K562 (cell line): ENCODE data around the gene CTSZ. TPM values are rescaled to one million over a fixed set of nuclear protein-coding genes. Genes with fewer than 3 reads are reported as not detected.
A peak's percentile ranks its signal among the peaks of the same experiment; 100 is the strongest.

ENCODE experiments used
- CHD1 ChIP-seq: fragments of 200-600 bp; sonication (generic); IDR thresholded peaks from one replicate; pipeline ENCODE4 v1.6.1; 2012; ENCODE audit warnings: mild to moderate bottlenecking, moderate library complexity, low read length, inconsistent platforms
- EP400 ChIP-seq: fragments of 450-650 bp; IDR thresholded peaks from 2 replicates; pipeline ENCODE4 v1.6.1; 2017; ENCODE audit warnings: antibody characterized with exemption, mild to moderate bottlenecking, moderate library complexity
- FOSL1 ChIP-seq: fragments of 200-800 bp; sonication (Bioruptor generic); conservative IDR thresholded peaks from 2 replicates; pipeline ENCODE4 v1.6.1; 2016; ENCODE audit warnings: missing genetic modification characterization, missing compliant biosample characterization
- MEF2A ChIP-seq: IDR thresholded peaks from 2 replicates; pipeline ENCODE4 v1.6.1; 2011; ENCODE audit warnings: low read depth, mild to moderate bottlenecking, low read length, moderate library complexity; ENCODE audit not compliant: control insufficient read depth
- SMARCC2 ChIP-seq: fragments of 450-650 bp; IDR thresholded peaks from 2 replicates; pipeline ENCODE4 v1.6.1; 2017; ENCODE audit warnings: antibody characterized with exemption, moderate library complexity, mild to moderate bottlenecking, low read depth
- TEAD1 ChIP-seq, 2 experiments: fragments of 450-650 bp in 1 of 2; sonication (generic) in 1 of 2; formaldehyde crosslinking; IDR thresholded peaks; 2 replicates each; pipeline versions ENCODE4 v1.4.0 to v1.8.0; 2020 to 2022; ENCODE audit warnings: mild to moderate bottlenecking in 2 of 2, missing genetic modification reagents in 1 of 2
- ZC3H8 ChIP-seq: fragments of 450-650 bp; IDR thresholded peaks from 2 replicates; pipeline ENCODE4 v1.6.1; 2017
- polyA plus RNA-seq, 8 experiments: library from polyadenylated mRNA; depleted of rRNA in 4 of 8; stranded (reverse) in 5 of 8; unstranded in 3 of 8; fragments of >200 nt; fragmentation: Nextera tagmentation in 2 of 8; fragmentation: Illumina TruSeq in 1 of 8; extraction: Ambion mirVana in 2 of 8; extraction: Trizol in 1 of 8; gene quantifications; 2 replicates each; pipeline versions ENCODE4 v1.2.1 to v1.2.3, GENCODE V29; 2011 to 2014; ENCODE audit warnings: inconsistent platforms in 1 of 8, missing spikeins in 1 of 8
- total RNA-seq, 7 experiments: library from RNA; depleted of rRNA in 6 of 7; stranded (reverse); fragments of >200 nt in 6 of 7; fragmentation: Illumina TruSeq in 2 of 7; extraction: Trizol in 2 of 7; gene quantifications; 2 replicates each; pipeline versions ENCODE4 v1.2.1 to v1.2.3, GENCODE V29; 2011 to 2021; ENCODE audit warnings: low replicate concordance in 1 of 7
- TF ChIP-seq, protein P1 (sequence below): fragments of 450-650 bp; IDR thresholded peaks from 2 replicates; pipeline ENCODE4 v1.7.1; 2018; ENCODE audit warnings: mild to moderate bottlenecking, low read depth; ENCODE audit not compliant: partially characterized antibody
- TF ChIP-seq, protein P2 (sequence below): fragments of 450-650 bp; IDR thresholded peaks from 2 replicates; pipeline ENCODE4 v1.6.1; 2018; ENCODE audit not compliant: partially characterized antibody
- TF ChIP-seq, protein P3 (sequence below): sonication (generic); formaldehyde crosslinking; IDR thresholded peaks from 2 replicates; pipeline ENCODE4 v1.8.1; 2023; ENCODE audit warnings: mild to moderate bottlenecking, missing genetic modification reagents
- TF ChIP-seq, protein P4 (sequence below): sonication (generic); formaldehyde crosslinking; IDR thresholded peaks from 2 replicates; pipeline ENCODE4 v1.4.0; 2020; ENCODE audit warnings: mild to moderate bottlenecking, missing genetic modification reagents

CTSZ gene
- total and polyA plus RNA-seq, 9 of the 15 experiments (the other 6 are each of a cell fraction or from before 2014, with no cell fraction given): 1.6 to 143 (median 82.8) TPM

DNA sequence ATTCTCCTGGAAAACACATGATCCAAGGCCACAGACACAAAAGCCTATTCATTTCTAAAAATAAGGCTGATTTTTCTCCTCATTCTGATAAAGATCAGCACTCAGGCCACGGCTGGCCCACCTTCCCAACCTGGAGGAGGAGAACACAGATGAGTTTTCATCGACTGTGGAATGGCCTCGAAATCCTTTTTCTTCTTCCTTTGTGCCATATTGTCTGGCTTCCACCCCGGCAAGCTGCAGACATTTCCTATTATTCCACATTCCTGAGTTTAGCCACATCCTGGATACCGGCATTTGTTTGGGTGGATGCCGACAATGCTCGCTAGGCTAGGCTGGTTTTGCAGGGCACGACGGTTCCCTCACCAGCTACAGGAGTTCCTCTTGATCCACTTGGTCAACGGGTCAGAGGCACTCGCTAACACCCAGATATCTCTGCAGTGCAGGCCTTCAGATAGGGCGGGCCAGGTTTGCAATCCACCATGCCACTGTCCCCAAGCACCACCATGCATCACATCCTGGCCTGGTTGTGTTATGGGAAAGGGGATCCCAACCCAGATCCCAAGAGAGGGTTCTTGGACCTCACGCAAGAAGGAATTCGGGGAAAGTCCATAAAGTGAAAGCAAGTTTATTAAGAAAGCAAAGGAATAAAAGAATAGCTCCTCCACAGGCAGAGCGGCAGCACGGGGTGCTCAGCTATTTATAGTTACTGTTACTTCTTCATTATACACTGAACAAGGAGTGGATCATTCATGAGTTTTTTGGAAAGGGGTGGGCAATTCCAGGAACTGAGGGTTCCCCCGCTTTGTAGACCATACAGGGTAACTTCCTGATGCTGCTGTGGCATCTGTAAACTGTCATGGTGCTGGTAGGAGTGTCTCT lies 4.2 kb upstream of the CTSZ start (continued):
- no peak for TF ChIP-seq TEAD1 (CRISPR knock-in tag; IDR thresholded peaks at IDR 0.05)
- TF ChIP-seq, protein P1, sequence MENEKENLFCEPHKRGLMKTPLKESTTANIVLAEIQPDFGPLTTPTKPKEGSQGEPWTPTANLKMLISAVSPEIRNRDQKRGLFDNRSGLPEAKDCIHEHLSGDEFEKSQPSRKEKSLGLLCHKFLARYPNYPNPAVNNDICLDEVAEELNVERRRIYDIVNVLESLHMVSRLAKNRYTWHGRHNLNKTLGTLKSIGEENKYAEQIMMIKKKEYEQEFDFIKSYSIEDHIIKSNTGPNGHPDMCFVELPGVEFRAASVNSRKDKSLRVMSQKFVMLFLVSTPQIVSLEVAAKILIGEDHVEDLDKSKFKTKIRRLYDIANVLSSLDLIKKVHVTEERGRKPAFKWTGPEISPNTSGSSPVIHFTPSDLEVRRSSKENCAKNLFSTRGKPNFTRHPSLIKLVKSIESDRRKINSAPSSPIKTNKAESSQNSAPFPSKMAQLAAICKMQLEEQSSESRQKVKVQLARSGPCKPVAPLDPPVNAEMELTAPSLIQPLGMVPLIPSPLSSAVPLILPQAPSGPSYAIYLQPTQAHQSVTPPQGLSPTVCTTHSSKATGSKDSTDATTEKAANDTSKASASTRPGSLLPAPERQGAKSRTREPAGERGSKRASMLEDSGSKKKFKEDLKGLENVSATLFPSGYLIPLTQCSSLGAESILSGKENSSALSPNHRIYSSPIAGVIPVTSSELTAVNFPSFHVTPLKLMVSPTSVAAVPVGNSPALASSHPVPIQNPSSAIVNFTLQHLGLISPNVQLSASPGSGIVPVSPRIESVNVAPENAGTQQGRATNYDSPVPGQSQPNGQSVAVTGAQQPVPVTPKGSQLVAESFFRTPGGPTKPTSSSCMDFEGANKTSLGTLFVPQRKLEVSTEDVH: no peak
- TF ChIP-seq MEF2A: no peak; the same call in 1 of the 2 replicates
- TF ChIP-seq, protein P2, sequence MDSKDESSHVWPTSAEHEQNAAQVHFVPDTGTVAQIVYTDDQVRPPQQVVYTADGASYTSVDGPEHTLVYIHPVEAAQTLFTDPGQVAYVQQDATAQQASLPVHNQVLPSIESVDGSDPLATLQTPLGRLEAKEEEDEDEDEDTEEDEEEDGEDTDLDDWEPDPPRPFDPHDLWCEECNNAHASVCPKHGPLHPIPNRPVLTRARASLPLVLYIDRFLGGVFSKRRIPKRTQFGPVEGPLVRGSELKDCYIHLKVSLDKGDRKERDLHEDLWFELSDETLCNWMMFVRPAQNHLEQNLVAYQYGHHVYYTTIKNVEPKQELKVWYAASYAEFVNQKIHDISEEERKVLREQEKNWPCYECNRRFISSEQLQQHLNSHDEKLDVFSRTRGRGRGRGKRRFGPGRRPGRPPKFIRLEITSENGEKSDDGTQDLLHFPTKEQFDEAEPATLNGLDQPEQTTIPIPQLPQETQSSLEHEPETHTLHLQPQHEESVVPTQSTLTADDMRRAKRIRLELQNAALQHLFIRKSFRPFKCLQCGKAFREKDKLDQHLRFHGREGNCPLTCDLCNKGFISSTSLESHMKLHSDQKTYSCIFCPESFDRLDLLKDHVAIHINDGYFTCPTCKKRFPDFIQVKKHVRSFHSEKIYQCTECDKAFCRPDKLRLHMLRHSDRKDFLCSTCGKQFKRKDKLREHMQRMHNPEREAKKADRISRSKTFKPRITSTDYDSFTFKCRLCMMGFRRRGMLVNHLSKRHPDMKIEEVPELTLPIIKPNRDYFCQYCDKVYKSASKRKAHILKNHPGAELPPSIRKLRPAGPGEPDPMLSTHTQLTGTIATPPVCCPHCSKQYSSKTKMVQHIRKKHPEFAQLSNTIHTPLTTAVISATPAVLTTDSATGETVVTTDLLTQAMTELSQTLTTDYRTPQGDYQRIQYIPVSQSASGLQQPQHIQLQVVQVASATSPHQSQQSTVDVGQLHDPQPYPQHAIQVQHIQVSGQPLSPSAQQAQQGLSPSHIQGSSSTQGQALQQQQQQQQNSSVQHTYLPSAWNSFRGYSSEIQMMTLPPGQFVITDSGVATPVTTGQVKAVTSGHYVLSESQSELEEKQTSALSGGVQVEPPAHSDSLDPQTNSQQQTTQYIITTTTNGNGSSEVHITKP: peak; percentile 17
- TF ChIP-seq ZC3H8: no peak
- TF ChIP-seq, protein P3, sequence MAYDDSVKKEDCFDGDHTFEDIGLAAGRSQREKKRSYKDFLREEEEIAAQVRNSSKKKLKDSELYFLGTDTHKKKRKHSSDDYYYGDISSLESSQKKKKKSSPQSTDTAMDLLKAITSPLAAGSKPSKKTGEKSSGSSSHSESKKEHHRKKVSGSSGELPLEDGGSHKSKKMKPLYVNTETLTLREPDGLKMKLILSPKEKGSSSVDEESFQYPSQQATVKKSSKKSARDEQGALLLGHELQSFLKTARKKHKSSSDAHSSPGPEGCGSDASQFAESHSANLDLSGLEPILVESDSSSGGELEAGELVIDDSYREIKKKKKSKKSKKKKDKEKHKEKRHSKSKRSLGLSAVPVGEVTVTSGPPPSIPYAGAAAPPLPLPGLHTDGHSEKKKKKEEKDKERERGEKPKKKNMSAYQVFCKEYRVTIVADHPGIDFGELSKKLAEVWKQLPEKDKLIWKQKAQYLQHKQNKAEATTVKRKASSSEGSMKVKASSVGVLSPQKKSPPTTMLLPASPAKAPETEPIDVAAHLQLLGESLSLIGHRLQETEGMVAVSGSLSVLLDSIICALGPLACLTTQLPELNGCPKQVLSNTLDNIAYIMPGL: 0 out of 2 replicates have a peak, but pooled peaks have one; percentile 46
- TF ChIP-seq, protein P4, sequence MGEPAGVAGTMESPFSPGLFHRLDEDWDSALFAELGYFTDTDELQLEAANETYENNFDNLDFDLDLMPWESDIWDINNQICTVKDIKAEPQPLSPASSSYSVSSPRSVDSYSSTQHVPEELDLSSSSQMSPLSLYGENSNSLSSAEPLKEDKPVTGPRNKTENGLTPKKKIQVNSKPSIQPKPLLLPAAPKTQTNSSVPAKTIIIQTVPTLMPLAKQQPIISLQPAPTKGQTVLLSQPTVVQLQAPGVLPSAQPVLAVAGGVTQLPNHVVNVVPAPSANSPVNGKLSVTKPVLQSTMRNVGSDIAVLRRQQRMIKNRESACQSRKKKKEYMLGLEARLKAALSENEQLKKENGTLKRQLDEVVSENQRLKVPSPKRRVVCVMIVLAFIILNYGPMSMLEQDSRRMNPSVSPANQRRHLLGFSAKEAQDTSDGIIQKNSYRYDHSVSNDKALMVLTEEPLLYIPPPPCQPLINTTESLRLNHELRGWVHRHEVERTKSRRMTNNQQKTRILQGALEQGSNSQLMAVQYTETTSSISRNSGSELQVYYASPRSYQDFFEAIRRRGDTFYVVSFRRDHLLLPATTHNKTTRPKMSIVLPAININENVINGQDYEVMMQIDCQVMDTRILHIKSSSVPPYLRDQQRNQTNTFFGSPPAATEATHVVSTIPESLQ (CRISPR knock-in tag): no peak
- TF ChIP-seq SMARCC2: 0 out of 2 replicates have a peak, but pooled peaks have one; percentile 20
- no peak; the same call in 1 of the 2 replicates for TF ChIP-seq FOSL1 (tag)
- peak; percentile 40 for TF ChIP-seq EP400
- TF ChIP-seq CHD1: no peak
